Stimulated activated naive B cell treated with anti-CD40 and anti-IgM and Interleukin-4, amounts not matched to agents 10 μg/mL and 1 μg/mL and 100 μg/mL, for 72 hours (primary cell): ENCODE measurements around the gene PLEKHO1.
"Not testable (repeated sequence)": the region's sequence is repeated elsewhere in the genome, so short reads cannot be mapped to it uniquely, and the experiment has no call there.

Experiments used
- ATAC-seq, 2 donors: fragments of 150-1000 bp; cut with Tn5 transposase; replicated peaks; 2 replicates each; pipeline ENCODE4 v1.10.0; 2021; ENCODE audit warnings: moderate library complexity in 1 of 2
- DNase-seq: peaks from one replicate; pipeline ENCODE4 v3.0.0; 2021
- H3K27ac Mint-ChIP-seq: one replicate; pipeline ENCODE4 v1.8.0; 2022; ENCODE audit warnings: mild to moderate bottlenecking, mixed read lengths
- H3K27me3 Mint-ChIP-seq, 2 donors: one replicate each; pipeline ENCODE4 v1.8.0; 2022; ENCODE audit warnings: mixed read lengths in 2 of 2
- H3K36me3 Mint-ChIP-seq, 2 donors: one replicate each; pipeline ENCODE4 v1.8.0; 2022; ENCODE audit warnings: mixed read lengths in 2 of 2, mild to moderate bottlenecking in 1 of 2
- H3K4me1 Mint-ChIP-seq, 2 donors: one replicate each; pipeline ENCODE4 v1.8.0; 2022; ENCODE audit warnings: mixed read lengths in 2 of 2, mild to moderate bottlenecking in 1 of 2
- H3K4me3 Mint-ChIP-seq, 2 donors: one replicate each; pipeline ENCODE4 v1.8.0; 2022; ENCODE audit warnings: mild to moderate bottlenecking in 2 of 2, mixed read lengths in 2 of 2, moderate library complexity in 1 of 2
- H3K9me3 Mint-ChIP-seq, 2 donors: one replicate each; pipeline ENCODE4 v1.8.0; 2022; ENCODE audit warnings: mixed read lengths in 2 of 2, mild to moderate bottlenecking in 1 of 2

PLEKHO1 gene

GRCh38 chr1:150207281-150207971, 57.7 kb downstream of the PLEKHO1 start:
- no peak overlapping the region for H3K4me3 Mint-ChIP-seq
- no peaks in the 10 kb centered on the region for H3K4me1 Mint-ChIP-seq
- ATAC-seq (no peak), DNase-seq (no peak)
- no peak overlapping the region for H3K27ac Mint-ChIP-seq
- H3K9me3 Mint-ChIP-seq, result no peaks in the 10 kb centered on the region
- no peaks in the 10 kb centered on the region for H3K36me3 Mint-ChIP-seq
- peaks cover 0 to 3% of the 10 kb centered on the region in 2 donors for H3K27me3 Mint-ChIP-seq

- not testable (repeated sequence) for ATAC-seq, H3K36me3 Mint-ChIP-seq, H3K4me1 Mint-ChIP-seq, H3K4me3 Mint-ChIP-seq, H3K27me3 Mint-ChIP-seq, H3K9me3 Mint-ChIP-seq, DNase-seq, H3K27ac Mint-ChIP-seq
Observed at GRCh38 chr1:150208460-150208859, 58.7 kb downstream of the PLEKHO1 start.
